DND-41 (cell line): ENCODE data around the gene TMEM126B.

Source experiments
- ATAC-seq: fragments of 200-7000 bp; cut with Tn5 transposase; 3 replicates; pipeline ENCODE4 v1.9.1; 2021; ENCODE audit warnings: low read depth; ENCODE audit not compliant: insufficient read depth
- DNase-seq: peaks from one replicate; pipeline ENCODE4 v3.0.0-alpha.2; 2020
- H2AFZ ChIP-seq: 2 replicates; pipeline ENCODE4 v1.6.0; 2012; ENCODE audit warnings: low read depth, low read length
- H3K27ac ChIP-seq: 2 replicates; pipeline ENCODE4 v1.5.1; 2012; ENCODE audit warnings: low read length, inconsistent platforms
- H3K27me3 ChIP-seq: fragments of 200-600 bp; sonication (generic); 2 replicates; pipeline ENCODE4 v1.6.0; 2012; ENCODE audit warnings: low read length, mild to moderate bottlenecking, inconsistent platforms; ENCODE audit not compliant: insufficient read depth, poor library complexity
- H3K36me3 ChIP-seq: 2 replicates; pipeline ENCODE4 v1.5.1; 2012; ENCODE audit warnings: low read length, inconsistent platforms; ENCODE audit not compliant: insufficient read depth
- H3K4me1 ChIP-seq: 2 replicates; pipeline ENCODE4 v1.5.1; 2012; ENCODE audit warnings: mild to moderate bottlenecking, low read length; ENCODE audit not compliant: insufficient read depth
- H3K4me2 ChIP-seq: 2 replicates; pipeline ENCODE4 v1.6.0; 2012; ENCODE audit warnings: mild to moderate bottlenecking, moderate library complexity, low read length, inconsistent platforms; ENCODE audit not compliant: insufficient read depth
- H3K4me3 ChIP-seq, 2 experiments: fragments of 200-600 bp in 1 of 2; shearing (Covaris generic) in 1 of 2; 2 replicates each; pipeline ENCODE4 v1.5.1; 2012 to 2016; ENCODE audit warnings: inconsistent platforms in 2 of 2, low read length in 2 of 2, mild to moderate bottlenecking in 2 of 2, low read depth in 1 of 2, moderate library complexity in 1 of 2
- H3K79me2 ChIP-seq: 2 replicates; pipeline ENCODE4 v1.6.0; 2012; ENCODE audit warnings: low read length, inconsistent platforms; ENCODE audit not compliant: insufficient read depth
- H3K9ac ChIP-seq: 2 replicates; pipeline ENCODE4 v1.6.0; 2012; ENCODE audit warnings: low read depth, mild to moderate bottlenecking, inconsistent platforms, low read length, moderate library complexity
- H3K9me3 ChIP-seq: 2 replicates; pipeline ENCODE4 v1.5.1; 2012; ENCODE audit warnings: low read length, moderate library complexity, mild to moderate bottlenecking, inconsistent platforms; ENCODE audit not compliant: insufficient read depth, severe bottlenecking
- H4K20me1 ChIP-seq: 2 replicates; pipeline ENCODE4 v1.6.0; 2012; ENCODE audit warnings: low read length; ENCODE audit not compliant: insufficient read depth
- CTCF ChIP-seq: IDR thresholded peaks from 2 replicates; pipeline ENCODE4 v1.5.1; 2012; ENCODE audit warnings: borderline replicate concordance, low read length, moderate library complexity, mild to moderate bottlenecking; ENCODE audit not compliant: poor library complexity, severe bottlenecking; ENCODE audit errors: extremely low read depth
- EZH2 ChIP-seq: IDR thresholded peaks from 3 replicates; pipeline ENCODE4 v1.6.1; 2012; ENCODE audit warnings: borderline replicate concordance, low read depth, mild to moderate bottlenecking, moderate library complexity, low read length, inconsistent platforms; ENCODE audit not compliant: severe bottlenecking

The TMEM126B gene

GRCh38 chr11:85664615-85665481 lies 36.5 kb downstream of the TMEM126B start, which contains the start of gene CREBZF:
Gene CREBZF, minus strand, starts transcription at chr11:85665129. Its CDS starts 254 bp downstream, at chr11:85664875.
- Histone ChIP-seq H3K27me3 (no peaks in the 10 kb centered on the region), H3K79me2 (peaks cover 54% of the 10 kb centered on the region), H3K27ac (peak within 1 kb of the TSS; percentile 99), H4K20me1 (peaks cover 43% of the 10 kb centered on the region), H3K9ac (peak within 1 kb of the TSS; percentile 100), H3K4me1 (peaks cover 43% of the 10 kb centered on the region), H3K36me3 (peaks cover 40% of the 10 kb centered on the region), H3K4me2 (peak within 1 kb of the TSS; percentile 93), H2AFZ (peak within 1 kb of the TSS; percentile 82), H3K4me3 (peak within 1 kb of the TSS; percentile 75 to 82), H3K9me3 (no peaks in the 10 kb centered on the region)
- DNase-seq, result peak; percentile 94
- peak; percentile 84 for ATAC-seq
- TF ChIP-seq EZH2 (no peak), CTCF (no peak)

GRCh38 chr11:85665733-85666132 lies 37.3 kb downstream of the TMEM126B start:
- Histone ChIP-seq H3K9ac (peak overlapping the region; percentile 100; the same call in 1 of the 2 replicates), H3K9me3 (no peaks in the 10 kb centered on the region), H3K4me2 (peak overlapping the region; percentile 93), H3K36me3 (peaks cover 31% of the 10 kb centered on the region), H2AFZ (peak overlapping the region; percentile 82), H3K79me2 (peaks cover 45% of the 10 kb centered on the region), H3K27ac (peak overlapping the region; percentile 99; the same call in 1 of the 2 replicates), H3K4me1 (peaks cover 34% of the 10 kb centered on the region), H3K27me3 (no peaks in the 10 kb centered on the region), H3K4me3 (peak overlapping the region in 1 of 2 experiments; percentile 82; a peak in 1 of 4 replicates), H4K20me1 (peaks cover 34% of the 10 kb centered on the region)
- TF ChIP-seq CTCF (no peak), EZH2 (no peak)
- ATAC-seq (no peak), DNase-seq (no peak)

GRCh38 chr11:85666687-85667086 lies 38.3 kb downstream of the TMEM126B start:
- Histone ChIP-seq H3K36me3 (peaks cover 22% of the 10 kb centered on the region), H3K79me2 (peaks cover 35% of the 10 kb centered on the region), H3K9ac (no peak overlapping the region), H4K20me1 (peaks cover 25% of the 10 kb centered on the region), H3K27me3 (no peaks in the 10 kb centered on the region), H3K4me1 (peaks cover 24% of the 10 kb centered on the region), H3K4me3 (no peak overlapping the region), H3K27ac (no peak overlapping the region), H2AFZ (peak overlapping the region; percentile 31; the same call in 1 of the 2 replicates), H3K4me2 (no peak overlapping the region), H3K9me3 (no peaks in the 10 kb centered on the region)
- TF ChIP-seq EZH2, result no peak
- no peak for TF ChIP-seq CTCF
- ATAC-seq (no peak), DNase-seq (no peak)
